Measurements from ENCODE around the gene ZNF483.
"Not testable (repeated sequence)": the region's sequence is repeated elsewhere in the genome, so short reads cannot be mapped to it uniquely, and the experiment has no call there.

Gene ZNF483

DNA sequence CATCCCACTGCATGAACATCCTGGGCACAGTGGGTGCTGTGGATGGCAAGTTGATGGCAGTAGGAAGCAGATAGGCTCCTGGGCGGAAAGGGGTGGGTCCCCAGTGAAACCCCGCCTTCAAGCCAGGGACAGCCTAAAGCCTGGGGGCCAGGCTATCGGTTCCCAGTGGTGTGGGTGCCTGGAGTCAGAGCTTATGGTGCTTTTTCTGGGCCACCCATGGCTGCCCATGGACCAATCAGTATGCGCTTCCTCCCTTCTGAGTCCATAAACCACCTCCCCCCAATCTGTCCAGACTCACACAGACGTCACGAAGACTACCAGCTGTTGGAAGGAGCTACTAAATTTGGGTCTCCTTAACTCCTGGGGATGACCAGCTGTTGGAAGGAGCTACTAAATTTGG is 23.3 kb upstream of the ZNF483 start:
- Histone ChIP-seq H3K9me3 (ENCODE audit: control insufficient read depth, low read depth, low read length) (no peaks in the 10 kb centered on the region), H3K36me3 (ENCODE audit: control insufficient read depth, low read depth, low read length) (no peaks in the 10 kb centered on the region), H3K4me1 (ENCODE audit: control insufficient read depth, low read depth, low read length) (no peaks in the 10 kb centered on the region), H3K27me3 (ENCODE audit: control insufficient read depth, insufficient read depth, low read length) (no peaks in the 10 kb centered on the region), H3K27ac (ENCODE audit: low read length) (no peak overlapping the region), H3K4me3 (ENCODE audit: low read length) (no peak overlapping the region), H3K9ac (ENCODE audit: low read length) (no peak overlapping the region)

DNA sequence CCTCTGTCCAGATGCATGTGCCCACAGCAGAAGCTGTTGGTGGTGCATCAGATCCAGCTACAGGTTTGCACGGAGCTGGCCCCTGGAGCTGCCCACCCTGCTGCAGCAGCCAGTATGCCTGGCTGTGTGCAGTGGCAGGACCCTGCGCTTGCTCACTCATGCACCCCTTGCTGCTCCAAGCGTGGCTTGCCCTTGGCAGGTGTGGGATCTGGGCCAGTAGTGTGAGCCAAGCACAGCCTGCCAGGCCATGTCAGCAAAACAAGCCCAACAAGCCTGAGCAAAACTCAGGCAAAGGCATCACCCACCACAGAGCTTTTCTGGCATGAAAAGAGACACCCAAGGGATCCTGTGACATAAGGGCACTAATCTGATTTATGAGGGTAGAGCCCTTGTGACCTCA is 22.5 kb upstream of the ZNF483 start:
- no peak overlapping the region for H3K27ac ChIP-seq (ENCODE audit: low read length)
- H3K27me3 ChIP-seq (ENCODE audit: control insufficient read depth, insufficient read depth, low read length): no peaks in the 10 kb centered on the region
- H3K36me3 ChIP-seq (ENCODE audit: control insufficient read depth, low read depth, low read length): no peaks in the 10 kb centered on the region
- H3K4me3 ChIP-seq (ENCODE audit: low read length): no peak overlapping the region
- no peak overlapping the region for H3K9ac ChIP-seq (ENCODE audit: low read length)
- H3K9me3 ChIP-seq (ENCODE audit: control insufficient read depth, low read depth, low read length): no peaks in the 10 kb centered on the region
- no peaks in the 10 kb centered on the region for H3K4me1 ChIP-seq (ENCODE audit: control insufficient read depth, low read depth, low read length)

DNA sequence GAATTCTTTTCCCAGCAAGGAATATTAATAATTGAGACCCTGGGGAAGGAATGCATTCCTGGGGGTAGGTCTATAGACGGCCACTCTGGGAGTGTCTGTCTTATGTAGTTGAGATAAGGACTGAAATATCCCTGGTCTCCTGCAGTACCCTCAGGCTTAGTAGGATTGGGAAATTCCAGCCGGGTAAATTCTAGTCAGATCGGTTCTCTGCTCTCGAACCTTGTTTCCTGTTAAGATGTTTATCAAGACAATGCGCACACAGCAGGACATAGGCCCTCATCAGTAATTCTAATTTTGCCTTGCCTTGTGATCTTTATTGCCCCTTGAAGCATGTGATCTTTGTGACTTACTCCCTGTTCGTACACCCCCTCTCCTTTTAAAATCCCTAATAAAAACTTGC is 13.4 kb upstream of the ZNF483 start:
- not testable (repeated sequence) for H3K27me3 ChIP-seq (ENCODE audit: control insufficient read depth, insufficient read depth, low read length); H3K4me1 ChIP-seq (ENCODE audit: control insufficient read depth, low read depth, low read length); H3K9me3 ChIP-seq (ENCODE audit: control insufficient read depth, low read depth, low read length); H3K9ac ChIP-seq (ENCODE audit: low read length); H3K4me3 ChIP-seq (ENCODE audit: low read length); H3K27ac ChIP-seq (ENCODE audit: low read length); H3K36me3 ChIP-seq (ENCODE audit: control insufficient read depth, low read depth, low read length)

DNA sequence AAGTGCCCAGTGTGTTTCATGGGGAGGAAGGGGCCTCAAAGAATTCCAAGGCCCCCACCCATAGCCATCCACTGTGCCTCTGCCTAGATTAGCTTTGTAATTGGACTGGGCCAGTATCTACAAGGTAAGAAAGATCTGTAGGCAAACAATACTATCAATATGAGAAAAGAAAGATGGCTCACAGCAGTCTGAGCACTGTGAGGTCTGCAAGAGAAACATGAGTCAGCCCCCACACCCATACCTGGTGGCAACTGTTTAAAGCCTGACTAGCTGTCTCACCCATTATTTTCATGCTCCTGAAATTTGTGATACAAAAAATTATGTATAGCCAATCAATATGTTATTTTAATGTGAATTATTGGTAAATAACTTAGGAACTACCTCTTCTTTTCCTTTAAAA is 10.0 kb upstream of the ZNF483 start:
- Histone ChIP-seq H3K9me3 (ENCODE audit: control insufficient read depth, low read depth, low read length) (peaks cover 3% of the 10 kb centered on the region), H3K27ac (ENCODE audit: low read length) (no peak overlapping the region), H3K9ac (ENCODE audit: low read length) (no peak overlapping the region), H3K4me1 (ENCODE audit: control insufficient read depth, low read depth, low read length) (peaks cover 5% of the 10 kb centered on the region), H3K27me3 (ENCODE audit: control insufficient read depth, insufficient read depth, low read length) (no peaks in the 10 kb centered on the region), H3K4me3 (ENCODE audit: low read length) (no peak overlapping the region), H3K36me3 (ENCODE audit: control insufficient read depth, low read depth, low read length) (no peaks in the 10 kb centered on the region)

DNA sequence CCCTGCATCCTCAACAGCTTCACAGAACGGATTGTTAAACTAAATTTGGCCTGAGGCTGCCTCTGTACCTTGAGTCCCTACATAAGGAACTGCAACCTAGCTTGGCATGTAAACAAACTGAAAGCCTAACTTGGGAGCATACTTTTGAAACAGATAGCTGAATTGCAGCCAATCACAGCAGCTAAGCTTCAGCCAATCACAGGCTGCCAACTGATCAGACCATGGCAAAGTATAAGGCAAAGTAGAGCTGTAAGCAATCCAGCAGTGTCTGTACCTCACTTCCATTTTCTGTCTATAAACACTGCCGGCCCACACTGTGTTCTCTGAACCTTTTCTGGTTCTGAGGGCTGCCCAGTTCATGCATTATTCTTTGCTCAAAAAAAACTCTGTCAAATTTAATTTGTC is 8.9 kb upstream of the ZNF483 start:
- Histone ChIP-seq H3K4me1 (ENCODE audit: control insufficient read depth, low read depth, low read length) (peaks cover 5% of the 10 kb centered on the region), H3K9me3 (ENCODE audit: control insufficient read depth, low read depth, low read length) (no peaks in the 10 kb centered on the region), H3K4me3 (ENCODE audit: low read length) (no peak overlapping the region), H3K9ac (ENCODE audit: low read length) (no peak overlapping the region), H3K36me3 (ENCODE audit: control insufficient read depth, low read depth, low read length) (no peaks in the 10 kb centered on the region), H3K27me3 (ENCODE audit: control insufficient read depth, insufficient read depth, low read length) (no peaks in the 10 kb centered on the region), H3K27ac (ENCODE audit: low read length) (no peak overlapping the region)

DNA sequence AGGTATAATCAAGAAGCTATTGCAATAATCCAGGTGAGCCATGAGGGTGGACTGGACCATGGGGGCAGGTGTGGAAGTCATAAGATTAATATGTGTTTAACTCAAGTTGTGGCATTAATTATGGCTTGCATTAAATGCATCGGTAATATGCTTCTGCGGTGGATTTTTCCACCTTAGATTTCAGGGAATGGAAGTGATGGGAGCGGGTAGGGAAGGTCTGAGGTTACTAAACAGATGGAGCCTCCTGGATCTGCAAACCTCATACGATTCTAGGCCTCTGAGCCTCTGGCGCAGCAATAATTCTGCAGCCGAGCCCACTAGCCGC is 286 bp upstream of the ZNF483 start:
- Histone ChIP-seq H3K9ac (ENCODE audit: low read length) (no peak overlapping the region), H3K36me3 (ENCODE audit: control insufficient read depth, low read depth, low read length) (peaks cover 10% of the 10 kb centered on the region), H3K27me3 (ENCODE audit: control insufficient read depth, insufficient read depth, low read length) (no peaks in the 10 kb centered on the region), H3K9me3 (ENCODE audit: control insufficient read depth, low read depth, low read length) (no peaks in the 10 kb centered on the region), H3K4me1 (ENCODE audit: control insufficient read depth, low read depth, low read length) (peaks cover 38% of the 10 kb centered on the region), H3K4me3 (ENCODE audit: low read length) (peak overlapping the region; percentile 70), H3K27ac (ENCODE audit: low read length) (no peak overlapping the region)

DNA sequence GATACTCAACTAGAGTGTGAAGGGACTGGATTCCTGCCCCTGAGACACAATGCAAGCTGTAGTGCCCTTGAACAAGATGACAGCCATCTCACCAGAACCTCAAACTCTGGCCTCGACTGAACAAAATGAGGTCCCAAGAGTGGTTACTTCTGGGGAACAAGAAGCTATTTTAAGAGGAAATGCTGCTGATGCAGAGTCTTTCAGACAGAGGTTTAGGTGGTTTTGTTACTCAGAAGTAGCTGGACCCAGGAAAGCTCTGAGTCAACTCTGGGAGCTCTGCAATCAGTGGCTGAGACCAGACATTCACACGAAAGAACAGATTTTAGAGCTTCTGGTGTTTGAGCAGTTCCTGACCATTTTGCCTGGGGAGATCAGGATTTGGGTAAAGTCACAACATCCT is 2.4 kb downstream of the ZNF483 start:
- H3K36me3 ChIP-seq (ENCODE audit: control insufficient read depth, low read depth, low read length): peaks cover 20% of the 10 kb centered on the region
- H3K27me3 ChIP-seq (ENCODE audit: control insufficient read depth, insufficient read depth, low read length): no peaks in the 10 kb centered on the region
- H3K9me3 ChIP-seq (ENCODE audit: control insufficient read depth, low read depth, low read length): no peaks in the 10 kb centered on the region
- H3K27ac ChIP-seq (ENCODE audit: low read length): peak overlapping the region; percentile 51
- H3K4me3 ChIP-seq (ENCODE audit: low read length): no peak overlapping the region
- no peak overlapping the region for H3K9ac ChIP-seq (ENCODE audit: low read length)
- H3K4me1 ChIP-seq (ENCODE audit: control insufficient read depth, low read depth, low read length): peaks cover 46% of the 10 kb centered on the region

DNA sequence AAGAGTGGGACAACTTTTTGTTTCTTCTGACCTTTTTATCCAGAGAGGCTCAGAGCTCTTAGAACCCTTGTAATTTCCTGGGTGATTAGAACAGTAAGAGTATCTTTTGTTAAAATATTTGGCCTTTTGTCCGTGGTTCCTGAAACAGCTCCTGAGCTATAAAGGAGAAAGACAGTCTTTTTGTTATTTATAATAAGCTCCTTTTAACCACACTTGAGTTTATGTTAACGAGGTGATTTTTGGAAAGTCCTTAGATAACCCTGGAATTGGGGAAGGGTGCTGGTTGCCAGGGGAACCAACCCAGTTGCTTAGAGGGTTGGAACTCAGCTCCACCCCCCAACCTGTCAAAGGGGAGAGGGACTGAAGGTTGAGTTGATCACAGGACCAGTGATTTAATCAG is 4.8 kb downstream of the ZNF483 start:
- Histone ChIP-seq H3K4me1 (ENCODE audit: control insufficient read depth, low read depth, low read length) (peaks cover 46% of the 10 kb centered on the region), H3K9me3 (ENCODE audit: control insufficient read depth, low read depth, low read length) (no peaks in the 10 kb centered on the region), H3K27me3 (ENCODE audit: control insufficient read depth, insufficient read depth, low read length) (no peaks in the 10 kb centered on the region), H3K9ac (ENCODE audit: low read length) (peak overlapping the region; percentile 41), H3K4me3 (ENCODE audit: low read length) (peak overlapping the region; percentile 47), H3K36me3 (ENCODE audit: control insufficient read depth, low read depth, low read length) (peaks cover 41% of the 10 kb centered on the region), H3K27ac (ENCODE audit: low read length) (peak overlapping the region; percentile 86)

DNA sequence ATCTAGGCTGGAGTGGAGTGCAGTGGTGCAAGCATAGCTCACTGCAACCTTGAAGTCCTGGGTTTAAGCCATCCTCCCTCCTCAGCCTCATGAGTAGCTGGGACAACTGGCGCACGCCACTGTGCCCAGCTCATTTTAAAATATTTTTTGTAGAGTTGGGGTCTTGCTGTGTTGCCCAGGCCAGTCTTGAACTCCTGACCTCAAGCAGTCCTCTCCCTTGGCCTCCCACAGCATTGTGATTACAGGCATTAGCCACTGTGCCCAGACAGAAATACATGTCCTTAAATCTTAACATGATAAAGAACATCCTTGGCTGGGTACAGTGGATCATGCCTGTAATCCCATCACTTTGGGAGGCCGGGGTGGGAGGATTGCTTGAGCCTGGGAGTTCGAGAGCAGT is 6.7 kb downstream of the ZNF483 start:
- no peak overlapping the region for H3K27ac ChIP-seq (ENCODE audit: low read length)
- H3K9ac ChIP-seq (ENCODE audit: low read length): no peak overlapping the region
- H3K9me3 ChIP-seq (ENCODE audit: control insufficient read depth, low read depth, low read length): peaks cover 1% of the 10 kb centered on the region
- no peaks in the 10 kb centered on the region for H3K27me3 ChIP-seq (ENCODE audit: control insufficient read depth, insufficient read depth, low read length)
- peaks cover 36% of the 10 kb centered on the region for H3K4me1 ChIP-seq (ENCODE audit: control insufficient read depth, low read depth, low read length)
- H3K4me3 ChIP-seq (ENCODE audit: low read length): no peak overlapping the region
- H3K36me3 ChIP-seq (ENCODE audit: control insufficient read depth, low read depth, low read length): peaks cover 56% of the 10 kb centered on the region

DNA sequence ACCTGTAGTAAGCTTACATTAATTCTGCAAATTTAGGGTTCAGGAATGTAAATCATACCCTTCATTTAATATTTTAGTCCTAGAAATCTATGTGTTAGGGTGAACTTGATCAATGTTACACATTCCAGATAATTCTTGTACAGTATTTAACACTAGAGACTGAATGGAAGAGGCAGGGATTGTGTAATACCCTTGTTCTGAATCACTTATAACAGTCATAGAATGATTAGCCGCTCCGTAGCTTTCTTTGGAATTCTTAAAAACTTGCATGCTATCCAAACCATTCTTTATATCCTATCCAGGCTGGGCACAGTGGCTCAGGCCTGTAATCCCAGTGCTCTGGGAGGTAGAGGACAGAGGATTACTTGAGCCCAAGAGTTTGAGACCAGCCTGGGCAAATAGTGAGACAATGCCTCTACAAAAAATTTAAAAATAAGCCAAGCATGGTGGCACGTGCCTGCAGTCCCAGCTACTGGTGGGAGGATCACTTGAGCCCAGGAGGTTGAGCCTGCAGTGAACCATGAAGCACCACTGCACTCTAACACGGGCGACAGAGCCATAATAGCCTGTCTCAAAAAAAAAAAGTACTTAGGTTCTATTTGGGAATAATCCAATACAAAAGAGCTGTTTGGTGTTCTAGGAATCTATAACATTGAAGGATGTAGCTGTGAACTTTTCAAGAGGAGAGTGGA is 8.3 kb downstream of the ZNF483 start:
- Histone ChIP-seq H3K36me3 (ENCODE audit: control insufficient read depth, low read depth, low read length) (peaks cover 61% of the 10 kb centered on the region), H3K27ac (ENCODE audit: low read length) (no peak overlapping the region), H3K27me3 (ENCODE audit: control insufficient read depth, insufficient read depth, low read length) (no peaks in the 10 kb centered on the region), H3K9me3 (ENCODE audit: control insufficient read depth, low read depth, low read length) (peaks cover 16% of the 10 kb centered on the region), H3K9ac (ENCODE audit: low read length) (no peak overlapping the region), H3K4me1 (ENCODE audit: control insufficient read depth, low read depth, low read length) (peaks cover 21% of the 10 kb centered on the region), H3K4me3 (ENCODE audit: low read length) (no peak overlapping the region)

DNA sequence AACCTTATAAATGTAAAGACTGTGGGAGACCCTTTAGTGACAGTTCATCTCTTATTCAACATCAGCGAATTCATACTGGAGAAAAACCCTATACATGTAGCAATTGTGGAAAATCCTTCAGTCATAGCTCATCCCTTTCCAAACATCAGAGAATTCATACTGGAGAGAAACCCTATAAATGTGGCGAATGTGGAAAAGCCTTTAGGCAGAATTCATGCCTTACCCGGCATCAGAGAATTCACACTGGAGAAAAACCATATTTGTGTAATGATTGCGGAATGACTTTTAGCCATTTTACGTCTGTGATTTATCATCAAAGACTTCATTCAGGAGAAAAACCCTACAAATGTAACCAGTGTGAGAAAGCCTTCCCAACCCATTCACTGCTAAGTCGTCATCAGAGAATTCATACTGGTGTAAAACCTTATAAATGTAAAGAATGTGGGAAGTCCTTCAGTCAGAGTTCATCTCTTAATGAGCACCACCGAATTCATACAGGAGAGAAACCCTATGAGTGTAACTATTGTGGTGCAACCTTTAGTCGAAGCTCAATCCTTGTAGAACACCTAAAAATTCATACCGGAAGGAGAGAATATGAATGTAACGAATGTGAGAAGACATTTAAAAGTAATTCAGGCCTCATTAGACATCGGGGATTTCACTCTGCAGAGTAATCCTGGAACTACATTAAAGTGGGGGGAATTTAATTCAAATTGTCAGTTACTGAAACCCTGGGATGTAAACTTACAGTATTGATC is 17.7 kb downstream of the ZNF483 start:
- Histone ChIP-seq H3K27me3 (ENCODE audit: control insufficient read depth, insufficient read depth, low read length) (no peaks in the 10 kb centered on the region), H3K4me1 (ENCODE audit: control insufficient read depth, low read depth, low read length) (no peaks in the 10 kb centered on the region), H3K9ac (ENCODE audit: low read length) (no peak overlapping the region), H3K9me3 (ENCODE audit: control insufficient read depth, low read depth, low read length) (peaks cover 90% of the 10 kb centered on the region), H3K27ac (ENCODE audit: low read length) (no peak overlapping the region), H3K36me3 (ENCODE audit: control insufficient read depth, low read depth, low read length) (peaks cover 71% of the 10 kb centered on the region), H3K4me3 (ENCODE audit: low read length) (no peak overlapping the region)

DNA sequence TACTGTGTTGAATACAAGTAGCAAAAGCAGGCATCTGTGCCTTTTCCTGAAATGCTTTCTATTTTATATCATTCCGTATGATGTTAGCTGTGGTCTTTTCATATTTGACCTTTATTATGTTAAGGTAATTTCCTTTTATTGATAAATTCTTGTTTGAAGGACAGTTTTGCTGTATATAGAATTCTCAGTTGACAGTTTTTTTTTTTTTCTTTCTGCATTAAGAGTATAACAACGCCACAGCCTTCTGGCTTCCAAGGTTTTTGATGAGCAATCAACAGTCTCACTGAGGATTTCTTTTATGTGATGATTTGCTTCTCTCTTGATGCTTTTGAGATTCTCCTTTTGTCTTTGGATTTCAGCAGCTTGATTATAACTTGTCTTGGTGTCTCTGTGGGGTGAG is 23.6 kb downstream of the ZNF483 start:
- H3K9ac ChIP-seq (ENCODE audit: low read length): no peak overlapping the region
- peaks cover 70% of the 10 kb centered on the region for H3K9me3 ChIP-seq (ENCODE audit: control insufficient read depth, low read depth, low read length)
- no peaks in the 10 kb centered on the region for H3K4me1 ChIP-seq (ENCODE audit: control insufficient read depth, low read depth, low read length)
- H3K27ac ChIP-seq (ENCODE audit: low read length): no peak overlapping the region
- H3K36me3 ChIP-seq (ENCODE audit: control insufficient read depth, low read depth, low read length): peaks cover 45% of the 10 kb centered on the region
- no peaks in the 10 kb centered on the region for H3K27me3 ChIP-seq (ENCODE audit: control insufficient read depth, insufficient read depth, low read length)
- H3K4me3 ChIP-seq (ENCODE audit: low read length): no peak overlapping the region
